ENCODE results near the gene GEMIN4. TPM values are rescaled to one million over a fixed set of nuclear protein-coding genes. Genes with fewer than 3 reads are reported as not detected.

The GEMIN4 gene
- total and polyA plus RNA-seq, 10 of the 15 experiments (the other 5 are each of a cell fraction or from before 2014, with no cell fraction given): 2.4 to 55.6 (median 34.5) TPM

DNA sequence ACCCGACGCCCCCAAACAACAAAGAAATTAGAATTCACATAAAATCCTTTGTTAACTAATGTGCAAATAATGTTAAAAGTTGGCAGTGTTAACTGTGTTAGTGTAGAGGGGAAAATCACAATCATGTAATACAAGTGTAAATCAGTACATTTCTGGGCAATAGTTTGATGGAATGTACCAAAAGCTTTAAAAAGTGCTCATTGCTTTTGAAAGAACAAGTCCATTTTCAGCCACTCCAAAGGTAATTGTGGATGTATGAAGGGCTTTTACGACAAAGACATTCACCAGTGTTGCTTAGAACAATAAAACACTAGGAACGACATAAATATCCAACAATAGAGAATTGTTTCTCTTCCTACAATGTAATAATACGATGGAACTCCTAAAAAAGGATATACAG lies 21.0 kb upstream of the GEMIN4 start:
- in situ Hi-C loops (cut with MboI): no loop called here
- FAIRE-seq (no peak), ATAC-seq (no peak), DNase-seq (ENCODE audit: low read depth, low spot score) (no peak)
- Histone ChIP-seq H3K4me2 (ENCODE audit: control insufficient read depth, insufficient read depth) (no peak overlapping the region), H3K27me3 (replicated peaks in 1 of 2; ENCODE audit: control insufficient read depth in 2 of 2, insufficient read depth in 2 of 2, low read length in 1 of 2) (no peaks in the 10 kb centered on the region), H3K9me3 (replicated peaks; ENCODE audit: control insufficient read depth, insufficient read depth, low read length) (no peaks in the 10 kb centered on the region), H3K79me2 (ENCODE audit: control insufficient read depth, insufficient read depth, low read length) (no peaks in the 10 kb centered on the region), H3K36me3 (ENCODE audit: control insufficient read depth in 2 of 2, insufficient read depth in 2 of 2, low read length in 1 of 2) (peaks cover 12 to 36% of the 10 kb centered on the region in 2 experiments), H3K27ac (ENCODE audit: control insufficient read depth, insufficient read depth) (no peak overlapping the region), H3K4me1 (ENCODE audit: control insufficient read depth, insufficient read depth, low read length) (peaks cover 10% of the 10 kb centered on the region), H4K20me1 (ENCODE audit: control insufficient read depth, insufficient read depth) (no peaks in the 10 kb centered on the region), H2AFZ (ENCODE audit: control insufficient read depth, low read depth, low read length) (no peak overlapping the region), H3K9ac (ENCODE audit: control insufficient read depth, insufficient read depth, low read length) (no peak overlapping the region), H3K4me3 (no peak overlapping the region)
- no TSS peak for BruUV-seq (replicated peaks)
- ChIA-PET SMC1A (ENCODE audit: uncharacterized antibody, unreplicated experiment) (interaction anchor here (1.1 kb wide), 1 partner anchor 14 kb away, joined by 3 read pairs; no protein-coding TSS in a partner anchor), RAD21 (ENCODE audit: unreplicated experiment) (no interaction called here), CTCF (interaction anchor here (0.6 to 1.5 kb wide), 2 partner anchors 107 to 208 kb away, joined by 3 to 4 read pairs; no protein-coding TSS in a partner anchor), POLR2A (interaction anchor here (1.5 kb wide), 1 partner anchor 9 kb away, joined by 5 read pairs; the partner anchor contains the start of genes GLOD4 and MRM3)
- 98% methylated on average over 5 of the region's 5 CpGs for WGBS (ENCODE audit: insufficient coverage, insufficient replicate concordance, low lambda C conversion rate, missing lambda C conversion rate)
- TF ChIP-seq NKRF (conservative IDR thresholded peaks at IDR 0.05): no peak
- no peak for TF ChIP-seq IRF3 (IDR thresholded peaks at IDR 0.05)
- TF ChIP-seq TCF3 (IDR thresholded peaks at IDR 0.05; ENCODE audit: borderline replicate concordance, insufficient read depth, low read depth, low read length): no peak
- TF ChIP-seq ZBTB33 (IDR thresholded peaks at IDR 0.05): no peak
- intact Hi-C loops (cut with micrococcal nuclease; ENCODE audit: unreplicated experiment): no loop called here
